Measurements from ENCODE around the gene ZDHHC23. TPM values are rescaled to one million over a fixed set of nuclear protein-coding genes. Genes with fewer than 3 reads are reported as not detected.

ZDHHC23 gene
- total RNA-seq, 1 donor from 2014 or later: 0.27 TPM

- H3K27ac Mint-ChIP-seq (ENCODE audit: unreplicated experiment): no peak overlapping the region
- H3K4me3 Mint-ChIP-seq (ENCODE audit: unreplicated experiment): no peak overlapping the region
- no peak for TF ChIP-seq CTCF (IDR thresholded peaks at IDR 0.05)
- H3K36me3 Mint-ChIP-seq (ENCODE audit: unreplicated experiment): peaks cover 11% of the 10 kb centered on the region
- H3K9me3 Mint-ChIP-seq (ENCODE audit: unreplicated experiment): peaks cover 3% of the 10 kb centered on the region
- no peak for DNase-seq (ENCODE audit: extremely low spot score, unreplicated experiment)
- no peaks in the 10 kb centered on the region for H3K27me3 Mint-ChIP-seq (ENCODE audit: unreplicated experiment)
- H3K4me1 Mint-ChIP-seq (ENCODE audit: unreplicated experiment): no peaks in the 10 kb centered on the region
Observed at GRCh38 chr3:113983544-113983943, 35.7 kb downstream of the ZDHHC23 start.

- Mint-ChIP-seq H3K36me3 (ENCODE audit: unreplicated experiment) (peaks cover 2% of the 10 kb centered on the region), H3K27me3 (ENCODE audit: unreplicated experiment) (no peaks in the 10 kb centered on the region), H3K4me3 (ENCODE audit: unreplicated experiment) (no peak overlapping the region), H3K9me3 (ENCODE audit: unreplicated experiment) (peaks cover 3% of the 10 kb centered on the region), H3K27ac (ENCODE audit: unreplicated experiment) (no peak overlapping the region), H3K4me1 (ENCODE audit: unreplicated experiment) (no peaks in the 10 kb centered on the region)
- no peak for DNase-seq (ENCODE audit: extremely low spot score, unreplicated experiment)
- TF ChIP-seq CTCF (IDR thresholded peaks at IDR 0.05): no peak
Observed at GRCh38 chr3:113985541-113985940, 37.7 kb downstream of the ZDHHC23 start.

- peaks cover 14% of the 10 kb centered on the region for H3K36me3 Mint-ChIP-seq (ENCODE audit: unreplicated experiment)
- no peaks in the 10 kb centered on the region for H3K9me3 Mint-ChIP-seq (ENCODE audit: unreplicated experiment)
- no peak overlapping the region for H3K27ac Mint-ChIP-seq (ENCODE audit: unreplicated experiment)
- no peaks in the 10 kb centered on the region for H3K27me3 Mint-ChIP-seq (ENCODE audit: unreplicated experiment)
- no peak for DNase-seq (ENCODE audit: extremely low spot score, unreplicated experiment)
- H3K4me1 Mint-ChIP-seq (ENCODE audit: unreplicated experiment): no peaks in the 10 kb centered on the region
- no peak for TF ChIP-seq CTCF (IDR thresholded peaks at IDR 0.05)
- H3K4me3 Mint-ChIP-seq (ENCODE audit: unreplicated experiment): no peak overlapping the region
Observed at GRCh38 chr3:114005481-114005880, 57.7 kb downstream of the ZDHHC23 start.

GRCh38 chr3:114011059-114011797 lies 63.4 kb downstream of the ZDHHC23 start:
- no peak for TF ChIP-seq CTCF (IDR thresholded peaks at IDR 0.05)
- no peak overlapping the region for H3K27ac Mint-ChIP-seq (ENCODE audit: unreplicated experiment)
- H3K9me3 Mint-ChIP-seq (ENCODE audit: unreplicated experiment): no peaks in the 10 kb centered on the region
- H3K27me3 Mint-ChIP-seq (ENCODE audit: unreplicated experiment): no peaks in the 10 kb centered on the region
- H3K36me3 Mint-ChIP-seq (ENCODE audit: unreplicated experiment): peaks cover 4% of the 10 kb centered on the region
- no peak for DNase-seq (ENCODE audit: extremely low spot score, unreplicated experiment)
- H3K4me3 Mint-ChIP-seq (ENCODE audit: unreplicated experiment): no peak overlapping the region
- H3K4me1 Mint-ChIP-seq (ENCODE audit: unreplicated experiment): no peaks in the 10 kb centered on the region

Other genes with a start within 250 kb of the ZDHHC23 start
- 82.8 and 83.1 TPM in 2 replicates for gene NAA50, start 201.8 kb upstream of the ZDHHC23 start, total RNA-seq
- gene ATP6V1A, start 201.0 kb upstream of the ZDHHC23 start, total RNA-seq: 73.7 and 84.7 TPM in 2 replicates
- gene GRAMD1C, start 109.2 kb upstream of the ZDHHC23 start, total RNA-seq: 1.2 and 1.3 TPM in 2 replicates
- gene CCDC191, start 108.5 kb downstream of the ZDHHC23 start, total RNA-seq: 4.3 and 7.1 TPM in 2 replicates
- 13.6 and 15.4 TPM in 2 replicates for gene QTRT2, start 108.7 kb downstream of the ZDHHC23 start, total RNA-seq
- not detected in 2 replicates for gene DRD3, start 231.0 kb downstream of the ZDHHC23 start, total RNA-seq

All from osteocyte (in vitro differentiated cells).